Mesendoderm (in vitro differentiated cells): Measurements from ENCODE around the gene ACO2. TPM values are rescaled to one million over a fixed set of nuclear protein-coding genes. Genes with fewer than 3 reads are reported as not detected.
A peak's percentile ranks its signal among the peaks of the same experiment; 100 is the strongest.

Experiments
- DNase-seq: peaks from one replicate; pipeline ENCODE4 v3.0.0; 2013
- H2AK5ac ChIP-seq: 2 replicates; pipeline ENCODE4 v1.6.1; 2013; ENCODE audit warnings: low read length, inconsistent platforms
- H2BK120ac ChIP-seq: 2 replicates; pipeline ENCODE4 v1.6.1; 2013; ENCODE audit warnings: low read depth, mild to moderate bottlenecking, low read length, moderate library complexity, mixed read lengths
- H2BK15ac ChIP-seq: replicated peaks from 2 replicates; pipeline ENCODE4 v1.6.1; 2013; ENCODE audit warnings: low read depth, mild to moderate bottlenecking, moderate library complexity
- H2BK5ac ChIP-seq: 2 replicates; pipeline ENCODE4 v1.6.1; 2013; ENCODE audit warnings: low read length, inconsistent platforms
- H3K18ac ChIP-seq: 2 replicates; pipeline ENCODE4 v1.6.1; 2013; ENCODE audit warnings: mild to moderate bottlenecking, low read length, mixed read lengths
- H3K23ac ChIP-seq: one replicate; pipeline ENCODE4 v1.6.1; 2013; ENCODE audit warnings: low read length
- H3K27ac ChIP-seq: 2 replicates; pipeline ENCODE4 v1.5.1; 2013; ENCODE audit warnings: low read depth, mild to moderate bottlenecking, inconsistent platforms, low read length, moderate library complexity
- H3K27me3 ChIP-seq: 2 replicates; pipeline ENCODE4 v1.6.1; 2013; ENCODE audit warnings: low read length, control low read depth, mild to moderate bottlenecking, inconsistent platforms; ENCODE audit not compliant: insufficient read depth, poor library complexity
- H3K36me3 ChIP-seq: 2 replicates; pipeline ENCODE4 v1.6.1; 2013; ENCODE audit warnings: low read length, inconsistent platforms; ENCODE audit not compliant: control insufficient read depth, insufficient read depth
- H3K4ac ChIP-seq: one replicate; pipeline ENCODE4 v1.6.1; 2013; ENCODE audit warnings: low read depth, mild to moderate bottlenecking, low read length, moderate library complexity
- H3K4me1 ChIP-seq: 2 replicates; pipeline ENCODE4 v1.6.1; 2013; ENCODE audit warnings: low read depth, low read length, inconsistent platforms; ENCODE audit not compliant: control insufficient read depth
- H3K4me2 ChIP-seq: 2 replicates; pipeline ENCODE4 v1.6.1; 2013; ENCODE audit warnings: low read length
- H3K4me3 ChIP-seq: 2 replicates; pipeline ENCODE4 v1.5.1; 2013; ENCODE audit warnings: mild to moderate bottlenecking, low read length
- H3K56ac ChIP-seq: one replicate; pipeline ENCODE4 v1.6.1; 2013; ENCODE audit warnings: low read length
- H3K79me1 ChIP-seq: 2 replicates; pipeline ENCODE4 v1.6.1; 2013; ENCODE audit warnings: low read length, inconsistent platforms
- H3K79me2 ChIP-seq: 2 replicates; pipeline ENCODE4 v1.6.1; 2013; ENCODE audit warnings: mild to moderate bottlenecking, low read length; ENCODE audit not compliant: control insufficient read depth, insufficient read depth
- H3K9ac ChIP-seq: 2 replicates; pipeline ENCODE4 v1.6.1; 2013; ENCODE audit warnings: low read length, inconsistent platforms
- H4K5ac ChIP-seq: one replicate; pipeline ENCODE4 v1.6.1; 2013; ENCODE audit warnings: low read length
- H4K8ac ChIP-seq: one replicate; pipeline ENCODE4 v1.6.1; 2013; ENCODE audit warnings: low read depth, mild to moderate bottlenecking, control low read depth, low read length, moderate library complexity
- WGBS: extraction: QIAGEN DNeasy Blood & Tissue Kit; methylation state at CpG from one replicate; pipeline ENCODE4 v1.1.7; 2013; ENCODE audit warnings: low lambda C conversion rate, missing lambda C conversion rate; ENCODE audit not compliant: insufficient coverage; ENCODE audit errors: extremely low coverage; 5-methylcytosine and 5-hydroxymethylcytosine counted together
- polyA plus RNA-seq, 2 experiments: library from polyadenylated mRNA; stranded (reverse); fragments of 200-250 nt; gene quantifications; one replicate each; pipeline ENCODE4 v1.2.3, GENCODE V29; 2013

ACO2 gene
- 33.3 TPM for polyA plus RNA-seq (2013, experiment 1 of 2)
- 33.1 TPM for polyA plus RNA-seq (2013, experiment 2 of 2)

- Histone ChIP-seq H3K4me3 (peak within 1 kb of the TSS; percentile 93), H3K27ac (peak within 1 kb of the TSS; percentile 46), H3K4me1 (peaks cover 3% of the 10 kb centered on the region), H3K79me1 (peaks cover 25% of the 10 kb centered on the region), H3K9ac (peak within 1 kb of the TSS; percentile 92), H4K5ac (no peak within 1 kb of the TSS), H3K4me2 (peak within 1 kb of the TSS; percentile 95), H3K4ac (no peak within 1 kb of the TSS), H2BK5ac (no peak within 1 kb of the TSS), H2BK15ac (no peak within 1 kb of the TSS), H3K27me3 (no peaks in the 10 kb centered on the region), H3K36me3 (peaks cover 11% of the 10 kb centered on the region), H2BK120ac (no peak within 1 kb of the TSS), H3K18ac (no peak within 1 kb of the TSS), H2AK5ac (peak within 1 kb of the TSS; percentile 43), H4K8ac (peak within 1 kb of the TSS; percentile 59), H3K79me2 (peaks cover 45% of the 10 kb centered on the region), H3K56ac (peak within 1 kb of the TSS; percentile 92), H3K23ac (peak within 1 kb of the TSS; percentile 92)
- DNase-seq = peak; percentile 99
- WGBS = no CpG with 5 or more reads among the region's 51 CpGs
Observed at GRCh38 chr22:41468381-41469217, at the start of gene ACO2, which contains the start of gene PHF5A. ACO2 (plus strand) TSS chr22:41469117; CDS start chr22:41469147, 30 bp downstream. PHF5A (minus strand) TSS chr22:41468692; CDS start chr22:41468653, 39 bp downstream.

GRCh38 chr22:41425660-41426365 is 43.1 kb upstream of the ACO2 start:
- H3K23ac ChIP-seq = no peak overlapping the region
- no CpG with 5 or more reads among the region's 9 CpGs for WGBS
- DNase-seq = no peak

GRCh38 chr22:41429232-41429950 is 39.5 kb upstream of the ACO2 start:
- no peak overlapping the region for H3K56ac ChIP-seq
- H2BK120ac ChIP-seq = no peak overlapping the region
- DNase-seq = no peak
- no peaks in the 10 kb centered on the region for H3K79me2 ChIP-seq
- no peaks in the 10 kb centered on the region for H3K79me1 ChIP-seq
- H4K8ac ChIP-seq = no peak overlapping the region
- H3K4me1 ChIP-seq = no peaks in the 10 kb centered on the region
- H3K27me3 ChIP-seq = no peaks in the 10 kb centered on the region
- no peak overlapping the region for H2BK5ac ChIP-seq
- H3K4me2 ChIP-seq = no peak overlapping the region
- no peak overlapping the region for H3K27ac ChIP-seq
- H3K18ac ChIP-seq = no peak overlapping the region
- no peak overlapping the region for H2AK5ac ChIP-seq
- no peak overlapping the region for H4K5ac ChIP-seq
- no peak overlapping the region for H3K4ac ChIP-seq
- no peaks in the 10 kb centered on the region for H3K36me3 ChIP-seq
- no peak overlapping the region for H3K23ac ChIP-seq
- no peak overlapping the region for H3K9ac ChIP-seq
- no peak overlapping the region for H2BK15ac ChIP-seq
- WGBS = no CpG with 5 or more reads among the region's 13 CpGs
- H3K4me3 ChIP-seq = no peak overlapping the region

More at GRCh38 chr22:41425660-41426365, 43.1 kb upstream of the ACO2 start:
- Histone ChIP-seq H4K8ac (no peak overlapping the region), H3K4ac (no peak overlapping the region), H2BK120ac (no peak overlapping the region), H4K5ac (no peak overlapping the region), H3K56ac (no peak overlapping the region), H3K9ac (no peak overlapping the region), H2BK5ac (no peak overlapping the region), H3K27ac (no peak overlapping the region), H3K36me3 (no peaks in the 10 kb centered on the region), H3K4me2 (no peak overlapping the region), H3K27me3 (no peaks in the 10 kb centered on the region), H3K18ac (no peak overlapping the region), H3K79me2 (no peaks in the 10 kb centered on the region), H2AK5ac (no peak overlapping the region), H3K4me3 (no peak overlapping the region), H3K79me1 (no peaks in the 10 kb centered on the region), H2BK15ac (no peak overlapping the region), H3K4me1 (no peaks in the 10 kb centered on the region)

GRCh38 chr22:41429951-41430332 is 39.0 kb upstream of the ACO2 start:
- no peak overlapping the region for H3K27ac ChIP-seq
- H3K27me3 ChIP-seq = no peaks in the 10 kb centered on the region
- no peak overlapping the region for H3K4ac ChIP-seq
- H2BK120ac ChIP-seq = no peak overlapping the region
- no peak overlapping the region for H3K56ac ChIP-seq
- H3K4me1 ChIP-seq = no peaks in the 10 kb centered on the region
- H3K79me2 ChIP-seq = no peaks in the 10 kb centered on the region
- no peak overlapping the region for H2BK5ac ChIP-seq
- no peak overlapping the region for H3K9ac ChIP-seq
- H3K4me2 ChIP-seq = no peak overlapping the region
- peaks cover 3% of the 10 kb centered on the region for H3K36me3 ChIP-seq
- H4K5ac ChIP-seq = no peak overlapping the region
- H3K18ac ChIP-seq = no peak overlapping the region
- H2BK15ac ChIP-seq = no peak overlapping the region
- H3K79me1 ChIP-seq = peaks cover 3% of the 10 kb centered on the region
- H3K23ac ChIP-seq = no peak overlapping the region
- H3K4me3 ChIP-seq = no peak overlapping the region
- DNase-seq = no peak
- WGBS = no CpG with 5 or more reads among the region's 8 CpGs
- no peak overlapping the region for H4K8ac ChIP-seq
- no peak overlapping the region for H2AK5ac ChIP-seq

GRCh38 chr22:41431656-41432055 is 37.3 kb upstream of the ACO2 start:
- Histone ChIP-seq H3K23ac (no peak overlapping the region), H2BK120ac (no peak overlapping the region), H3K4me3 (no peak overlapping the region), H3K79me2 (peaks cover 6% of the 10 kb centered on the region), H3K4ac (no peak overlapping the region), H3K27ac (no peak overlapping the region), H2AK5ac (no peak overlapping the region), H3K4me2 (no peak overlapping the region), H3K18ac (no peak overlapping the region), H3K9ac (no peak overlapping the region), H3K79me1 (peaks cover 11% of the 10 kb centered on the region), H4K5ac (no peak overlapping the region), H3K56ac (no peak overlapping the region), H4K8ac (no peak overlapping the region), H3K27me3 (no peaks in the 10 kb centered on the region), H2BK5ac (no peak overlapping the region), H2BK15ac (no peak overlapping the region), H3K36me3 (peaks cover 11% of the 10 kb centered on the region), H3K4me1 (no peaks in the 10 kb centered on the region)
- WGBS = no CpG with 5 or more reads among the region's 6 CpGs
- DNase-seq = no peak
